Measurements from ENCODE around the gene APOBEC3H.
A peak's percentile ranks its signal among the peaks of the same experiment; 100 is the strongest.

The APOBEC3H gene

DNA sequence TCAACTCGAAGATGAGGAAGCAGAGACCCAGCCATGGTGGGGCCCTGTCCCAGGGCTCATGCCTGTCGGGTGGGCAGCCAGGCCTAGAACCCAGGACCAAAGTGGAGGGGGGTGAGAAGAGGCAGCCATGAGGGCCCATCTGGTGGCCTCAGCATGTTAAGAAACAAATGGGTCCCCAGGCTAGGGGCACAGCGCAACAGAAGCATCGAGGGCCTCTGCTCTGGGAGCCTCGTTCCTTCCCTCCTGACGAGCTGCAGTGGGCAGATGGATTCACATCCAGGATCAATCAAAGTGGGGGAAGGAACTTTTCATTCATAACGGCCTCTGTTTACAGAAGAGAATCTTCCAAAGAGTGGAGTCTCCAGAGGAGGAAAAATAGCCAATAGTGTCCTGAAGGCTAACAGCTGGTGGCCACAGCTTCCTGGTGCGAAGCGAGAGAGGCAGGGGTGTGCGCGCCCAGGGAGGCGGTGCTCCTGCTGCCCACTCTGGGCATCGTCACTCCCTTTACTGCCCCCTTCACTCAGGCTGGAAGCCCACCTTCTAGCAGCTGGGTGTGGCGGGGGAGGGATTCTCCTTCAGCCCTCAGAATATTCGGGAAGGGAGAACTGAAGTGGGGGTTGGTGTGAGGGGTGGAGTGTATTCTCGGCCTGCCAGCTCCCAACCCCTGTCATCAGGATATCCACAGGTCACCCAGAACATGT, 51.1 kb downstream of the APOBEC3H start:
- Mint-ChIP-seq H3K27me3 (ENCODE audit: low read depth) (no peaks in the 10 kb centered on the region), H3K27ac (peak overlapping the region; percentile 81), H3K4me3 (no peak overlapping the region), H3K36me3 (ENCODE audit: low read depth) (peaks cover 8% of the 10 kb centered on the region), H3K9me3 (no peaks in the 10 kb centered on the region), H3K4me1 (ENCODE audit: low read depth) (peaks cover 28% of the 10 kb centered on the region)

DNA sequence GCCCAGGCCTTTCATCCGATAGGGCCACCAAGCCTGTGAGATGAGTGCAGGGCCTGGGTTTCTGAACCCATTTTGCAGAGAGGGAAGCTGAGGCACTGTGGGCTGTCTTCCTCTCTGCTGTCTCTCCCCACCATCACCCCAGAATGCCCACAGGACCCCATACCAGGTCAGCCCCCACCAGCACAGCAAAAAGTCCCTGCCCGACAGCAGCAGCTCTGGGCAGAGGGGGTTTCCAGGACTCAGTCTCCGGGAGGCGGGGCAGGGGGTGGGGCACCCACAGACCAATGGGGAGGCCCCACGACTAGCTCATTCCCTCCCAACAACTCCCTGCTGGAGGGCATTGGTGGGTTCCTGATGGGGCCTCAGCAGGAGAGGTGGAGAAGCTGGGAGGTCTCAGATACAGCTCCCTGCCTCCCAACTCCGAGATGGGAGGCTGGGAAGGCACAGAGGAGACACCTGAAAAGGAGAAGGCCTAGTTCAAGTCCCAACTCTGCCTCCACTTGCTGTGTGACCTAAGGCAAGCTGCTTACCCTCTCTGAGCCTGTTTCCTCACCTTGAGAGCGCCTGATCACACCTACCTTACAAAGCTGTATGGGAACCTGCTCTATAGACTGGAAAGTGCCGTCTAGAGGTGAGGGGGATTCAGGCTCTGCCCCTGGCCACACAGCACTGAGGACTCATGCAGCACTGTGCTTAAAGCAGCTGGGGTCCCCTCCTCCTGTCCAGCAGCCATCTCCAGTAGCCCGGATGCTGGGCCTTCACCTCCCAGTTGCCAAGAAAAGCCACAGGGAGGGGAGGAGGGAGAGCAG, 51.9 kb downstream of the APOBEC3H start:
- Mint-ChIP-seq H3K27me3 (ENCODE audit: low read depth) (peaks cover 7% of the 10 kb centered on the region), H3K9me3 (no peaks in the 10 kb centered on the region), H3K4me3 (peak overlapping the region; percentile 14), H3K4me1 (ENCODE audit: low read depth) (peaks cover 33% of the 10 kb centered on the region), H3K27ac (peak overlapping the region; percentile 81), H3K36me3 (ENCODE audit: low read depth) (peaks cover 8% of the 10 kb centered on the region)

- Mint-ChIP-seq H3K4me3 (peak overlapping the region; percentile 63), H3K9me3 (no peaks in the 10 kb centered on the region), H3K36me3 (ENCODE audit: low read depth) (peaks cover 8% of the 10 kb centered on the region), H3K4me1 (ENCODE audit: low read depth) (peaks cover 28% of the 10 kb centered on the region), H3K27ac (peak overlapping the region; percentile 63), H3K27me3 (ENCODE audit: low read depth) (peaks cover 19% of the 10 kb centered on the region)
Observed at GRCh38 chr22:39149915-39150847, 53.1 kb downstream of the APOBEC3H start.

GRCh38 chr22:39150848-39151215, 53.8 kb downstream of the APOBEC3H start:
- peaks cover 28% of the 10 kb centered on the region for H3K4me1 Mint-ChIP-seq (ENCODE audit: low read depth)
- H3K27ac Mint-ChIP-seq, result peak overlapping the region; percentile 63

DNA sequence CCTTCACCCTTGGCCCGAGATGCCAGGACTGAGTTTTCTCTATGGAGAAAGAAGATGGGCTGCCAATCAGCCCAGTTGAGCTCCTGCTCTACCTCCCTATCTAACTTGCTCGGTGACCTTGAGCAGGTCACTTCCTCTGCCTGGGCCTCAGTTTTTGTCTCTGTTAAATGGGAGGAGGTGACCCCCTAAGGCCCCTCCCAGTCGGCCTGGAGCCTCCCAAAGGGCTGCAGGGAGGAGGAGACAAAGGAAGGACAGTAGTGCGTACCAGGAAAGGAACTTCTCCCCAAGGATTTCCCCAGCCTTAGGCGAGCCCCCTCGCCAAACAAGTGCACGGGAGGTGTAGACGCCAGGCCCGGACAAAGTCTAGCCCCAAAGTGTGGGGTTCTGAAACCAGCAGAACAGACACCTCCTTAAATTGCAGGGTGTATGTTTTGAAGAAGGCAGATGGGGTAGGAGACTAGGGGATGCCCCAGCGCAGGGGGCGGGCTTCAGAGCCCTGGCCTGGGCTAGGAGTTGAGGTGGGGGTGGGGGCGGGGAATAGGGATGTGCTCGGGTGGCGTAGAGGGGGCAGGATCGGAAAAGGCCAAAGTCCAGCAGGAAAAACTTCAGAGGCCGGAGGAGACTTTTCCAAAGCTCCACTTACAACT, 54.4 kb downstream of the APOBEC3H start:
- Mint-ChIP-seq H3K27me3 (ENCODE audit: low read depth) (peaks cover 30% of the 10 kb centered on the region), H3K4me1 (ENCODE audit: low read depth) (peaks cover 24% of the 10 kb centered on the region), H3K27ac (peak overlapping the region; percentile 63), H3K4me3 (peak overlapping the region; percentile 63), H3K9me3 (no peaks in the 10 kb centered on the region), H3K36me3 (ENCODE audit: low read depth) (peaks cover 5% of the 10 kb centered on the region)

More at GRCh38 chr22:39150848-39151215, 53.8 kb downstream of the APOBEC3H start:
- Mint-ChIP-seq H3K36me3 (ENCODE audit: low read depth) (peaks cover 8% of the 10 kb centered on the region), H3K9me3 (no peaks in the 10 kb centered on the region), H3K27me3 (ENCODE audit: low read depth) (peaks cover 26% of the 10 kb centered on the region), H3K4me3 (peak overlapping the region; percentile 63)

DNA sequence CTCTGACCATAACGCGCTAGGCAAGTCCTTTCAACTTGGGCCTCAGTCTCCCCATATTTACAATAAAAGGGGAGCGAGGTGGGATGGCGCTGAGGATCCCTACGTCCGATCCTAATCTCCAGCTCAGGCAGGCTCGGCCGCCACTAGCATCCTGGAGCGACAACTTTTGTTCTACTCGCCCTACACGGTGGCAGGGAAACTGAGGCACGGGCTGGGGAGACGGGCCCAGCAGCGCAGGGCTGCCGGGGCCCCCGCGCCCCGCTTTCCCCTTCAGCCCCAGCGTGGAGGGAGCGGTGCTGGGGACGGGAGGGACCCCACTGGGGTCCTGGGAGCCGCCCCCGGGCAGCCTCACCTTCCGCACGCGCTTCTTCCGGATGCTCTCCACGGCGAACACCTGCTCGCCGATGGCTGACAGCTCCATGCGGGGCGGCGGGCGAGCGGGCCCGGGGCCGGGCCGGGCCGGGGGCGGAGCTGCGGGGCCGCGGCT, 55.0 kb downstream of the APOBEC3H start:
- H3K36me3 Mint-ChIP-seq (ENCODE audit: low read depth), result peaks cover 1% of the 10 kb centered on the region
- H3K4me3 Mint-ChIP-seq, result peak overlapping the region; percentile 51
- H3K9me3 Mint-ChIP-seq, result no peaks in the 10 kb centered on the region
- no peak overlapping the region for H3K27ac Mint-ChIP-seq
- H3K27me3 Mint-ChIP-seq (ENCODE audit: low read depth), result peaks cover 36% of the 10 kb centered on the region
- peaks cover 21% of the 10 kb centered on the region for H3K4me1 Mint-ChIP-seq (ENCODE audit: low read depth)

GRCh38 chr22:39152511-39153219, 55.6 kb downstream of the APOBEC3H start, which contains the start of gene CBX7:
CBX7 (minus strand) TSS chr22:39152680; CDS start chr22:39152444, 236 bp downstream.
- peaks cover 21% of the 10 kb centered on the region for H3K4me1 Mint-ChIP-seq (ENCODE audit: low read depth)
- H3K27me3 Mint-ChIP-seq (ENCODE audit: low read depth), result peaks cover 42% of the 10 kb centered on the region
- H3K4me3 Mint-ChIP-seq, result peak within 1 kb of the TSS; percentile 87
- peak within 1 kb of the TSS; percentile 79 for H3K27ac Mint-ChIP-seq
- no peaks in the 10 kb centered on the region for H3K9me3 Mint-ChIP-seq
- peaks cover 1% of the 10 kb centered on the region for H3K36me3 Mint-ChIP-seq (ENCODE audit: low read depth)

- H3K9me3 Mint-ChIP-seq, result no peaks in the 10 kb centered on the region
- peak overlapping the region; percentile 79 for H3K27ac Mint-ChIP-seq
- H3K36me3 Mint-ChIP-seq (ENCODE audit: low read depth), result peaks cover 1% of the 10 kb centered on the region
- H3K4me3 Mint-ChIP-seq, result peak overlapping the region; percentile 87
- H3K27me3 Mint-ChIP-seq (ENCODE audit: low read depth), result peaks cover 49% of the 10 kb centered on the region
- H3K4me1 Mint-ChIP-seq (ENCODE audit: low read depth), result peaks cover 21% of the 10 kb centered on the region
Observed at GRCh38 chr22:39153220-39153717, 56.2 kb downstream of the APOBEC3H start.

All from T-helper 1 cell treated with Interleukin-12 subunit alpha and Interleukin-12 subunit beta and Interleukin-4 antibody, amounts not matched to agents 30 μg/mL and 1 μg/mL, for 36 hours (primary cell).